GM18502 (cell line): Measurements from ENCODE around the gene TP63.

Source experiments
- ATAC-seq: cut with Tn5 transposase; IDR thresholded peaks from one replicate; pipeline ENCODE4 v1.9.1; 2021; ENCODE audit warnings: mild to moderate bottlenecking; ENCODE audit not compliant: unreplicated experiment, poor library complexity

TP63 gene

DNA sequence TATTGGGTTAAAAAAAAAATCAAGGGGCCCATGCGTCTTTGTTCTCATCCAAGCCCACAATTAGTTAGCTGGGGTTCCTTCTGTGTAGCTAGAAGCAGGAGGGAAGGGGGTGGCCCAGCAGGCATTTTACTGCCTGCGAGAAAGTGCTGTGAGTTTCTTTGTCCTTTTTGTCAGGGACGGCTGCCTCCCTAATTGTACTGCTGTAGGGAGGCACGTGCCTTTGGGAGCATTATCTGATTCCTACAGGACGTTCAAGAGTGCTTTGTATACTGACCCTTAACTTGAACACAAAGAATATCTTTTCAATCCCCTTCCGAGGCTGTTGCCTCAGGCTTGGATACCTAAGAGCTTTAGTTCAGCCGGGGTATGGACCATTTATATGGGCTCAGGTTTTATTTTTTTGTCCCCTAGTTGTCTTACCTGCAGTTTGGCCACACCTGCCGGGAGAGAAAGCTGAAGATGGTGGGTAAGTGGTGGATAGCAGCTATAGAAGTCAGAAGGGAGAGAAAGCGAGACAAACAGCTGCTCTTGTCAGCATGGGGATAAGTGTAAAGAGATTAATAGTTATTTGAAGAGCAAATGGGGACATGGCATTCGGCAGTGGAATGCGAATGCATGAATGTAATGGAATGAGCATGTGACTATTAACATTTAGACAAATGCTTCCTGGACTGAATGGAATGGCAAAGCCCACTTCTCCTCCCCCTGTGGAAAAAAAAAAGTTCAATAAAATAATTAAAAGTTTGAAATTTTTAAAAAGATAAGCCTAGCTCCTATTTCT lies 175.2 kb downstream of the TP63 start:
- ATAC-seq = no peak

DNA sequence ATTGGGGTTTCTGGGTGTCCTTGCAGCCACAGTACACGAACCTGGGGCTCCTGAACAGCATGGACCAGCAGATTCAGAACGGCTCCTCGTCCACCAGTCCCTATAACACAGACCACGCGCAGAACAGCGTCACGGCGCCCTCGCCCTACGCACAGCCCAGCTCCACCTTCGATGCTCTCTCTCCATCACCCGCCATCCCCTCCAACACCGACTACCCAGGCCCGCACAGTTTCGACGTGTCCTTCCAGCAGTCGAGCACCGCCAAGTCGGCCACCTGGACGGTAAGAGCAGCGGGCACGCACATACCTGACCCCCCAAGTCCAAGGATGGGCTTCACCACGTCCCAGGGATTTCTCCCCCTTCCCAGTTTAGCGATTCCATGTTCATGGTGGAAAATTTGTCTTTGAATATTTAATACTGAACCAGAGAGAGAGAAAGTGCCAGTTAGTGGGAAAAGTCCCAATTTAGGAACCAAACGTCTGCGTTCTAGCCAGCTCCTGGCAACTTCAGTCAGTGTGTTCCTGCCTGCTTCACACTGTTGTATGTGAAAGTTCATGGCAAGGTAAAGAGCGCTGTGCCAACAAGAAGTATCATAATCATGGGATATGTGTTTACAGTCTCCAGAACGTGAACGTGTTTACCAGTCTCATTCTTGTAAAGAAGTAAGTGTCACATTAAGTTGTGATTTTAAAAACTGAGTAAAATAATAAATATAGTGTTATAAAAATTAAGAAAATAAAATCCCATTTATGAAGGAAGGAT lies 177.2 kb downstream of the TP63 start:
- ATAC-seq = no peak

DNA sequence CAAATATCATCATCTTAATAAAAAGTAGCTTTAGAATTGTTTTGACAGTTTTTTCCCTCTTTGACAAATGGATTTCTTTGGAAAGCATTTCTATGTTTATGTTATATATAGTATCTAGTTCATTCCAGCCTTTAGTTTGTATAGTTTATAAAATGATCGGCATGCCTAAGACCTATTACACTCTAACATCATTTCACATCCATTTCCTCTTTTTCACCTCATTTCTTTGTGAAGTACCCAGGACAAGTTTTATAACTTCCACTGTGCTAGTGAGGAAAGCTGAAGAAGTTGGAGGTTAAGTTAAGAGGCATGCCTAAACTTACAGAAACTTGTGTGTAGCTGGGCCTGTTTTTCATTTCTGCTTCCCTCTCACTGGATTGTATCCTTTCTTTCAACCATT lies 178.4 kb downstream of the TP63 start:
- no peak for ATAC-seq

DNA sequence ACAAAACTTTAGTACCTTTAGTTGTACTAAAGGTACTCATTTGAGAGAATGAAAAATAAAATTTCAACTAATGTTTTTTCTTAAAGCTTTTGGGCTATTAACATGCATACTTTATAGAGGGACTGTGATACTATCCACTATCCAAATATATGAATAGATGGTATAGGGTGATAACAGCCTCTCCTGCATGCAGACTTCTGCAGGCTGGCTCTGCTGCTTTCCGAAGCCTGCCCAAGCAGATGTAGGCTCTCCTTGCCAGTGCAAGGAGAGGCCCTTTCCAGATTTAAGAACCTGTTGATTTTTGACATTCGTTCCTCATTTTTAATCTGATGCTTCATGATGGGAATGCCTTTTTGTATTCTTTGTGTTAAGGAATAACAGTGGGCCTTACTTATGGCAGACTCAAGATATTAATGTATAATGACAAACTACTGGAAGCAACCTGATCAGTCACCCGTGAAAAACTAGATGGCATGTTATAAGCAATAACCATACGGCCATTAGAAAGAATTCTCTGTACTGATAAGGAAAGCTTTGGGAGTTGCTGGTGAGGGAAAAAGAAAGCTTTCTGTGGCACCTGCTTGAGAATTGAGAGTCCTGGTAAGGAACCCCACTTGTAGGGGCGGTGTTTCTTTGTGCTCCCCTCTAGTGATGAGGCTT lies 181.7 kb downstream of the TP63 start:
- ATAC-seq = no peak

DNA sequence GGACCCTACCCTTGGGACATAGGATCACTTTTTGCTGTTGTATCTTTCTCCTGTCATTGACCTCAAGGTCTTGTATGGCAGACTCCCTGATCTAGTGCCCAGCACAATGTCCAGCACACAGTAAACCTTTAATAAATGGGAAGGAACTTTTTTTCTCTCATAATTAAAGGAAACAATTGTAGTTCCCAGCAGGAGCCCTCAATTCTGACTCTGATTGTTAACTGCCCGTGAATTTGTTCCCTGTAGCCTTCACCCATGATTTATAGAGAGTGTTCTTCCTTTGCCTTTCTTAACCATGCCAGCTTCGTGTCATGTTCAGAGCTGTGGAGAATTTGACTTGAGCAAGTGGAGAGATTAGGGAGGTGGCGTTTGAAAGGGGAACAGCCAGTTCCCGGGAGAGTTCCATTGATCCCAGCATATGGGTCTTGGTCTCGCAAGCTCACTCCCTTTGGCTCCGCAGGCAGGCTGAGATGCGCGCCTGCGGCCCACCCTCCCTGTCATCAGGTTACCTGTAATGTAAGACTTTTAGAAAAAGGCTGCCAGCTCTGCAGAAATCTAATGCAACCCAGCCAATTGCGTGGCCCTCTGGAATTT lies 182.6 kb downstream of the TP63 start:
- ATAC-seq = no peak

DNA sequence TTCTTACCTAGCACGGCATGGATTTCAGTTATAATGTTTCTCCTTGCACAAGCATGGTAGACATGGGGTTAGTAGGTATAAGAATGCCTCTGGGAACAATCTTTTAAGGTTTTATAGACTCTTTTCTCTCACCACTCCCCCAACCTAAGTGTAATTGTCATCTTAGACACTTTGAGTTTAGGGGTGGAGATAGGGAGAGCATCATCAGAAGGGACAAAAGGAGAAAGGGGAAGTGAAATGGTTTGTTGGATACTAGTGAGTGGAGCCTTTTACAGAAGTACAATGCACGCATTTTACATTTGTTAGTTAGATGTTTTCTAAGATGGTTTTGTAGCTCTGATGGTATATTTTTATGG lies 189.2 kb downstream of the TP63 start:
- peak; percentile 82 for ATAC-seq

DNA sequence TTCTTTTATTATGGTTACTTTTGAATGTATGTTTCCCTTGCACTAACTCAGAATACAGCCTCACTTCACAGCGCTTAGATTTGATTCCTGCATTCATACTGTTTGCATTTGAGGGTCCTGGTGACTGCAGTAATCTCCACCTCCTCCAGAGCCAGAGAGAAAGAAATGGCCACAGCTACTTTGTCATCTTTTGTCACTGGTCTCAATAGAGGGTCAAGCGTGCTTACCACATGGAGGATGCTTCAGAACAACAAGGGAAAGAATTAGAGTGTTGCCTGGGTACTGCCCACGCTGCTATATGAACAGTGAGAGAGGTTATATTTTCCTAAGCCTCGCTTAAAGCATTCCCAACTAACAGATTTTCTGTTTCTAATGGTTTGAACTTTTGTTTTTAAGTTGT lies 190.1 kb downstream of the TP63 start:
- ATAC-seq = no peak

DNA sequence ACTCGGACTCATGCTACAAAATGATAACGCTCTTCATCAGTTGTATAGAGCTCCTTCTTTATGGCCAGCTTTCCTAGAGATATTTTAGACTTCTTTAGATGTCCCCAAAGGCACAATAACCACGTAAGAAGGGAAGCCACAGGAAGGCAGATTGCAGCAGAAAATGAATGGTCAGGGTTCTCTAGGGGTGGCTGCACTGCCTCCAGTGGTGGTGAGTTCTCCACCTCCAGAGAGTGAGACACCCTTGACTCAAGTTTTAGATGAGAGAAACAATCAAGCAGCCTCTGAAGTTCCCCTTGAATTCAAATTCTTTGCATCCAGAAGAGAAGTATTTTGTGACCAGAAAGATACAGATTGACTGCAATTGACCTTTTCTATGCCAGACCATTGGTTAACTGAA lies 191.5 kb downstream of the TP63 start:
- no peak for ATAC-seq

DNA sequence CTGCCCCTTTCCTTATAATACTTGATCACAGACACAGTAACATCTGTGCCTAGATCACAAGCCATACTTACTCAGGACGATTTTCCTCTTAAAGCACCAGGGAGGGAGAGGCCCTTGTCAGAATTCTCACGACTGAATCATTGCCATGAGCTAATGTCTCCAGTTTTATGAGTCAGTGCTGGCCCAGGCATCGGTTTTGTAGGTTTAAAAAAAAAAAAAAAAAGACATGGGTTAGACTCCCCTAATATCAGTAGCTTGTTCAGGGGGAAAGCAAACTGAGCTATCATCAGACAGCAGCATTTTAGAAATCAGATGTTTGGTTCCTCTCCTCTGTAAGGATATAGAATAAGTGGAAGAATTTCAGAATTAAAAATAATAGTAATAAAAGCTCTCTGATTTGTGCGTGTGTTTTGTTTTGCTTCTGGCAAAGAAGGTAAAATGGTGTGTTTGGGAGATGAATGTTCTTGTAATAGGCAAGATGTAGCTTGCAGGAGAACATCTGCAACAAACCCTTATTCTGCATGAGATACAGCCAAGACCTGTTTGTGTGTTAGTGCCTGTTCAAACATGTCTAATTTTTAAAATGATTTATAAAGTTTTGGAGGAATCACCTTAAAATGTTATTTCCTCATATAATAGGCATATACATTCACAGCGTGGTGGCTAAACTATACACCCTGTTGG lies 193.6 kb downstream of the TP63 start:
- ATAC-seq = no peak

DNA sequence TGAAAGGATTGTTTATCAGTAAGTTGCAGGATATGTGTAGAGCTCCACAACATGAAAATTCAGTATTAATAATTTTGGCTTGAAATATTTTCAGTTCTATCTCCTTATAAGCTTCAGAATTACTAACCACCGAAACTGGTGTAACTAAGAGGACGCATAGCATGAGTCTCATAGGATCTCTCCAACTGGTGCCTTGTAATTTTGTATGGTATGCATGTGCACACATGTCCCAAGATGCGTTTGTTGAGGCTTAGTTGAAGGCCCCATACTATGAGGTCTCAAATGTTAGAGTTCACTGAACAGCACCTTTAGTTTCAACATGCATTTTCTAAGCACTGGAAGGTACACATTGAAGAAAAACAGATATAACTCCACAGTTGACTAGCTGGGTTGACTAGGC lies 195.4 kb downstream of the TP63 start:
- ATAC-seq = no peak

DNA sequence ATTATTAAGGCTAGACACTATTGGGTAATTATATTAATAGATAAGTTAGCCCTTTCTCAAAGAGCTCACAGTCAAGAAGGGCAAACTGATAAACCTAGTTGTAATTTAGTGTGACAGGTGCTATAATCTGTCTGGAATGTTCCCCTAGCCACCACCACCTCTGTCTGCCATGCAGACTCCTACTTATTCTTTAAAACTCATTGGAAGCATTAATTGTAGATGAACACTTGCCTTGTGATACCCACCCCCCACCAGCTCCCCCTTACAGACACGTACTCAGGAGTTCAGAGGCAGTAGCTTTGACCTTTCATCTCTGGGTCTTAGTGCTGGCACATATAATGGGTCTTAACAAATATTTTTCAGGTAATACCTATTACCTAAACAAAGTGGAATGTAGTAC lies 195.9 kb downstream of the TP63 start:
- no peak for ATAC-seq

DNA sequence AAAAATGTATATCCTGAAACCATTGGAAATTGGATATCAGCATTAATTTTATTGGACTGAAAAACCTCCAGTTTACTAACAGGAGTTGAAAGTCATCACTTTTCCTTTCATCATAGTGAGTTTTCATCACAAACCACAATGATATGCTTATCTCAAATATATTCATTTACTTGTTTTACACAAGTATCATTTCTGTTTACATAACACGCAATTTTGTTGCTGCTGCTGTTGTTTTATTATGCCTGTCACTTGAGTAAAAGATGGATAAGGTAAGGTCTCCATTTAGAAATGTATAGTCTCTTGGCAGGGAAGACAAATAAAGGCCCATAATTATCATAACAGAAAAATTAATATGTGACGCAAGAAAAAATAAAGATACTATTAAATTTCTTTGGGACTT lies 199.2 kb downstream of the TP63 start:
- no peak for ATAC-seq

DNA sequence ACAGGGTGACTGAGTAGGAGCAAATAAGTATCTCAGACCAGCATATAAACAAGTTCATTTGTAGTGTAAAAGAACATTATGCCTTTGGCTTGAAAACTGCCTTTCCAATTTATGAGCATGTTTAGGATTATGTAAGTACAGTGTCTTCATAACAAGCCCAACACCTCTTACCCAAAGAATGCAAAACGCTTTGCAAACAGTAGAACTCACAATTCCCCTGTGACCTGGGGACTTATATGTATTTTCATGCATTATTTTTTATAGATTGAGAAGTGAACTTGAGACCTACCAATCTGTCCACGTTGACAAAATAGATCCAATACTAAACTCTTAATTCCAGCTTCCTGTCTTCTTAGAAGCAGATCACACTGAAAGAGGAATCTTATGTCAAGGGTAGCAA lies 202.1 kb downstream of the TP63 start:
- ATAC-seq = no peak

DNA sequence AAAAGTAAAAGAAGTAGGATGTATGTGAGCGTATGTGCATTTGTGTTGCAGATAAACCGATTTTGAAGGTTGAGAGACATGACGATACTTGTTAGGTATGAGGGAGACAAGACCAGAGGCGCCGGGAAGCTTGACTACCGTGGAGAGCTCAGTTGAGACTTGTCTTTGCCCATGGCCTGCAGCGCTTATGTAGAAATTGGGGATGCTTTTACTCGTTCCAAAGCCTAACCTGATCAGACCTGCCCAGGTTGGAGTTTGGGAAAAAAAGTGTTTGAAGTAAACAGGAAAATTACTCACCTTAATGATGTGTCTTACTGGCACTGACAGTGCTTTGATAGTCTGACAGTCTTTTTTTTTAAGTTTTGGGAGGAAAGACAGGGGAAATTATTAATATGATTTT lies 202.8 kb downstream of the TP63 start:
- ATAC-seq = no peak

DNA sequence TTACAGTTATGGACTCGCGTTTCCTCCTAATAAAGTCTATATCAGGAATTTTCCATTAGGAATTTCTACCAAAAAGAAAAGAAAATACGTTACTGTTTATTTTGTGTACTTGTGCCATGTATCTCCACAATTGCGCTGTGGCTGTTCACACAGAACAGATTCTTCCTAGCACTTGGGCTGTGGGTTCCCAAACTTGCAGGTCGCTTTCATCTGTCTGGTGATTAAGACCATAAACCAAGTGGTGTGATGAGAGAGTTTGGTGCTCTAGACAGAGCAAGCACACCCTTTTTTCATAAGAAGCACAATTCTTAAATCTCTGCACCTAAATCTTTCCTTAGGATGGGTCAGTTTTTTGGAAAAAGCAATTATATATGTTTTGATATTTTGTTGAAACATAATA lies 203.3 kb downstream of the TP63 start:
- ATAC-seq = no peak

DNA sequence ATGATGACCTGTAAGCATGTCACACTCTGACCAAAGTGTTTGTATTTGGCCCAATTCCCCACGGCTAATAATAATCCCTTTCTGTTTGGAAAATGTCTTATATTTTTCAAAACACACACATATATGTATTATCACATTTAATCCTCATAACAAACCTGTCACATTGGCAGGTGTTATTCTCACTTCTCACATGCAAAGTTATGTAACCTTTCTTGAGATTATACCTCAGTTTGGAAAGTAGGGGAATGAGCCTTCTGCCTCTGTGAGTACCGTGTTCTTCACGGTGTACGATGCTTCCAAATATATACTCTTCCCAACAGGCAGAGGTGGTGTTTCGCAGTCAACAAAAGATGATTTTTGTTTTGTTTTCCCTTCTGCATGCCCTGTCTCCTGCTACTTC lies 205.6 kb downstream of the TP63 start:
- no peak for ATAC-seq

DNA sequence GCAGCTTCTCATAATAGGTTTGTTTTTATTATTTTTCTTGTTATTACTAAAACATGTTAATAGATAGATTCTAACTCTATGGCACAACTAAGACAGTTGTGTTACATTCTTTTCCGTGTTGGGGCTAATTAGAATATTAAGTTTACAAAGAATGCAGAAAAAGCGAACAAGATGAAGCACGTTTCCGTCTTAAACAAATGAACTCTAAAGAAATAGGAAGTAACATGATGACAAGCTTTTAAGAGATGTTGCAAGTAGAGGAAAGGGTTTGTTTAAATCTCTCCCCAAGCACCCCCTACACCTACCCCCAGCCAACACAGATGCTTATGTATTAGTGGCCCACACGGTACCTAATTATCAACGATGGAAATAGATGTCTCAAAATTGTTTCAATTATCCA lies 207.1 kb downstream of the TP63 start:
- no peak for ATAC-seq

DNA sequence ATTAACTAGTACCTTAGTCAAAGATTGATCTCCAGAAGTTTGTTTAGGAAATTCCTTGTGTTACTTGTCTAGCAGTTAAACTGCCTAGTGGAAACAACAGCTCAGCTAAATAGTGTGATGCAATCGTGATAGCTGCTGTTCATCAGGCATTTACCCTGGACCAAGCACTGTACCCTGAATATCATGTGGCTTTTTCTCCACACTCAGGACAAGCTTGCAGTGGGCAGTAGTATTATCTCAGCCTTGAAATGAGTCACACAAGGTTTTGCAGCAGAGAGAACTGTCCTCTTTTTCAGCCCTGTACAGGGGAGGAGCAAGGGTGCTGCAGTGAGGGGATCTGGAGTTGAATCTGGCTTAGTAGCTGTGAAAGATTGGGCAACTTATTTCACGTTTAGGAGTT lies 208.4 kb downstream of the TP63 start:
- no peak for ATAC-seq

DNA sequence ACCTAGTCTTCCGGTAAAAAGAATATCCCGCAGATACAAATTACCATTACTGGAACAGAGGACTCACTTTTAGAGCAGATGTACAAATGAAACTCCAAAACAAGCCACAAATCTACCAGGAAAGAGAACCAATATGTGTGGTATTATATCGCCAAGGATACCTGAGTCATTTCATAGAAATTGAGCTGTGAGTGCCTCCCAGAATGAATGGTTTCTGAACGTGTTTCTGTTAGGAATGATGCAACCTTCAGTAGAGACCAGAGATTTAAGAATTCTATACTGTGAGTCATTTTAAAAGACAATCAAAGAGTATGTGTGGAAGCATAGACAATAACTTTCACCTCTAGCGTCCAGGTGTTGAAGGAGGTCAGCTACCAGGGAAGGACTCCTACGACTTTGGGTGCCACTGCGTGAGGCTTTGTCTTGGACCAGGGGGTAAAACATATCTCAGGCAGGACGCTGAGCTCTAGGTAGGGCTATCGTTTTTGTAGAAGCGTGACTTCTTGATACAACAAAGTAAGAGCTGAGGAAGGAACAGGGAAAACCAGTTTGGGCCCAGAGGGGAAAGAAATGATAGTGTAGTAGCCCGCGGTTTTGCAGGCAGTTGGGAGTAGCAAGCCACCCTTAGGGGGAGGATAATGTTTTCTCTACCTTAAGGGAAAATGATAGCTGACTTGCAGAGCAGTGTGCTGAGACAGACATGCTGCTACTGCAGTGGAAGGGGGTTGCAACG lies 210.4 kb downstream of the TP63 start:
- peak; percentile 62 for ATAC-seq
